Measurements from ENCODE around the gene TSNAX. TPM values are rescaled to one million over a fixed set of nuclear protein-coding genes. Genes with fewer than 3 reads are reported as not detected.
"Not testable (repeated sequence)": the region's sequence is repeated elsewhere in the genome, so short reads cannot be mapped to it uniquely, and the experiment has no call there.

Gene TSNAX
- total RNA-seq, 1 experiment from 2014 or later: 29.8 TPM

GRCh38 chr1:231590453-231591198, 62.2 kb downstream of the TSNAX start:
- in situ Hi-C loops (cut with HindIII; ENCODE audit: low pct_unique_long_range_greater_than_20kb, low sequenced_read_pairs): no loop called here

GRCh38 chr1:231591466-231591865, 63.0 kb downstream of the TSNAX start:
- DNase-seq (ENCODE audit: low read depth): no peak
- in situ Hi-C loops (cut with HindIII; ENCODE audit: low pct_unique_long_range_greater_than_20kb, low sequenced_read_pairs): no loop called here

More at GRCh38 chr1:231590453-231591198, 62.2 kb downstream of the TSNAX start:
- DNase-seq (ENCODE audit: low read depth): peak; percentile 67

- in situ Hi-C loops (cut with HindIII; ENCODE audit: low pct_unique_long_range_greater_than_20kb, low sequenced_read_pairs): no loop called here
- no peak for DNase-seq (ENCODE audit: low read depth)
These were observed 64.3 kb downstream of the TSNAX start for GRCh38 chr1:231592809-231593208.

- in situ Hi-C loops (cut with HindIII; ENCODE audit: low pct_unique_long_range_greater_than_20kb, low sequenced_read_pairs); DNase-seq (ENCODE audit: low read depth): not testable (repeated sequence)
These were observed 64.8 kb downstream of the TSNAX start for GRCh38 chr1:231593264-231593663.

- in situ Hi-C loops (cut with HindIII; ENCODE audit: low pct_unique_long_range_greater_than_20kb, low sequenced_read_pairs): no loop called here
These were observed 65.7 kb downstream of the TSNAX start for GRCh38 chr1:231594123-231594522.

GRCh38 chr1:231594749-231595148, 66.3 kb downstream of the TSNAX start:
- no peak for DNase-seq (ENCODE audit: low read depth)
- in situ Hi-C loops (cut with HindIII; ENCODE audit: low pct_unique_long_range_greater_than_20kb, low sequenced_read_pairs): no loop called here

More at GRCh38 chr1:231594123-231594522, 65.7 kb downstream of the TSNAX start:
- no peak for DNase-seq (ENCODE audit: low read depth)

- DNase-seq (ENCODE audit: low read depth): no peak
- in situ Hi-C loops (cut with HindIII; ENCODE audit: low pct_unique_long_range_greater_than_20kb, low sequenced_read_pairs): no loop called here
These were observed 67.9 kb downstream of the TSNAX start for GRCh38 chr1:231596337-231596791.

- DNase-seq (ENCODE audit: low read depth): no peak
- in situ Hi-C loops (cut with HindIII; ENCODE audit: low pct_unique_long_range_greater_than_20kb, low sequenced_read_pairs): no loop called here
These were observed 69.5 kb downstream of the TSNAX start for GRCh38 chr1:231597971-231598370.

- no peak for DNase-seq (ENCODE audit: low read depth)
- in situ Hi-C loops (cut with HindIII; ENCODE audit: low pct_unique_long_range_greater_than_20kb, low sequenced_read_pairs): no loop called here
These were observed 72.0 kb downstream of the TSNAX start for GRCh38 chr1:231600458-231600976.

- in situ Hi-C loops (cut with HindIII; ENCODE audit: low pct_unique_long_range_greater_than_20kb, low sequenced_read_pairs): no loop called here
These were observed 73.6 kb downstream of the TSNAX start for GRCh38 chr1:231601824-231602672.

GRCh38 chr1:231602673-231602984, 74.2 kb downstream of the TSNAX start:
- in situ Hi-C loops (cut with HindIII; ENCODE audit: low pct_unique_long_range_greater_than_20kb, low sequenced_read_pairs): no loop called here
- no peak for DNase-seq (ENCODE audit: low read depth)

More at GRCh38 chr1:231601824-231602672, 73.6 kb downstream of the TSNAX start:
- DNase-seq (ENCODE audit: low read depth): no peak

- DNase-seq (ENCODE audit: low read depth): peak; percentile 56
- in situ Hi-C loops (cut with HindIII; ENCODE audit: low pct_unique_long_range_greater_than_20kb, low sequenced_read_pairs): no loop called here
These were observed 75.3 kb downstream of the TSNAX start for GRCh38 chr1:231603598-231604275.

GRCh38 chr1:231604276-231604621, 75.8 kb downstream of the TSNAX start:
- in situ Hi-C loops (cut with HindIII; ENCODE audit: low pct_unique_long_range_greater_than_20kb, low sequenced_read_pairs): no loop called here
- no peak for DNase-seq (ENCODE audit: low read depth)

GRCh38 chr1:231605149-231606100, 77.0 kb downstream of the TSNAX start:
- no peak for DNase-seq (ENCODE audit: low read depth)
- in situ Hi-C loops (cut with HindIII; ENCODE audit: low pct_unique_long_range_greater_than_20kb, low sequenced_read_pairs): no loop called here

- in situ Hi-C loops (cut with HindIII; ENCODE audit: low pct_unique_long_range_greater_than_20kb, low sequenced_read_pairs): no loop called here
- no peak for DNase-seq (ENCODE audit: low read depth)
These were observed 78.2 kb downstream of the TSNAX start for GRCh38 chr1:231606712-231607111.

GRCh38 chr1:231610388-231610787, 81.9 kb downstream of the TSNAX start:
- in situ Hi-C loops (cut with HindIII; ENCODE audit: low pct_unique_long_range_greater_than_20kb, low sequenced_read_pairs): no loop called here

GRCh38 chr1:231611111-231611510, 82.6 kb downstream of the TSNAX start:
- in situ Hi-C loops (cut with HindIII; ENCODE audit: low pct_unique_long_range_greater_than_20kb, low sequenced_read_pairs): no loop called here
- DNase-seq (ENCODE audit: low read depth): no peak

More at GRCh38 chr1:231610388-231610787, 81.9 kb downstream of the TSNAX start:
- DNase-seq (ENCODE audit: low read depth): no peak

GRCh38 chr1:231611851-231612250, 83.4 kb downstream of the TSNAX start:
- DNase-seq (ENCODE audit: low read depth): no peak
- in situ Hi-C loops (cut with HindIII; ENCODE audit: low pct_unique_long_range_greater_than_20kb, low sequenced_read_pairs): no loop called here
